SU-DHL-6 (cell line): ENCODE measurements around the gene NPAS2.

Experiments
- H2AFZ ChIP-seq: fragments of 200-600 bp; sonication (generic); 2 replicates; pipeline ENCODE4 v1.6.1; 2014; ENCODE audit warnings: low read depth, mild to moderate bottlenecking, moderate library complexity, mixed read lengths, antibody characterized with exemption, low read length; ENCODE audit not compliant: severe bottlenecking
- H3F3A ChIP-seq: fragments of 200-600 bp; shearing (Covaris generic); 2 replicates; pipeline ENCODE4 v1.6.0; 2016; ENCODE audit warnings: antibody characterized with exemption, mild to moderate bottlenecking; ENCODE audit not compliant: insufficient read depth
- H3K27ac ChIP-seq: fragments of 200-600 bp; sonication (generic); 2 replicates; pipeline ENCODE4 v1.5.1; 2016; ENCODE audit warnings: low read depth, mild to moderate bottlenecking, low read length, moderate library complexity, mixed read lengths
- H3K27me3 ChIP-seq: fragments of 200-600 bp; sonication (generic), shearing (Covaris generic); 2 replicates; pipeline ENCODE4 v1.6.0; 2014; ENCODE audit warnings: mild to moderate bottlenecking, low read length
- H3K36me3 ChIP-seq: fragments of 200-600 bp; sonication (generic); 2 replicates; pipeline ENCODE4 v1.6.1; 2014; ENCODE audit warnings: mild to moderate bottlenecking, low read length, mixed read lengths
- H3K4me2 ChIP-seq: fragments of 300-600, 200-600 bp; shearing (Covaris generic), sonication (generic); 2 replicates; pipeline ENCODE4 v1.6.0; 2014; ENCODE audit warnings: low read length, low read depth, mild to moderate bottlenecking; ENCODE audit not compliant: poor library complexity, severe bottlenecking
- H3K4me3 ChIP-seq: fragments of 200-600 bp; sonication (generic); 2 replicates; pipeline ENCODE4 v1.5.1; 2014; ENCODE audit warnings: antibody characterized with exemption, low read length, mild to moderate bottlenecking, mixed read lengths; ENCODE audit not compliant: insufficient read depth, poor library complexity, severe bottlenecking
- H3K79me2 ChIP-seq: fragments of 200-600 bp; sonication (generic); 2 replicates; pipeline ENCODE4 v1.6.1; 2014; ENCODE audit warnings: mild to moderate bottlenecking, low read length, moderate library complexity; ENCODE audit not compliant: insufficient read depth
- H3K9ac ChIP-seq: fragments of 200-600 bp; sonication (generic); 2 replicates; pipeline ENCODE4 v1.7.0; 2014; ENCODE audit warnings: mild to moderate bottlenecking, low read length
- H3K9me2 ChIP-seq: fragments of 200-600 bp; sonication (generic); replicated peaks from 2 replicates; pipeline ENCODE4 v1.6.1; 2014; ENCODE audit warnings: low read length; ENCODE audit not compliant: insufficient read depth
- H3K9me3 ChIP-seq: fragments of 200-600 bp; sonication (generic); 2 replicates; pipeline ENCODE4 v1.6.1; 2014; ENCODE audit warnings: low read length, mixed read lengths; ENCODE audit not compliant: insufficient read depth
- H4K20me1 ChIP-seq: fragments of 200-600 bp; sonication (generic); 2 replicates; pipeline ENCODE4 v1.6.1; 2014; ENCODE audit warnings: low read depth, mild to moderate bottlenecking, antibody characterized with exemption, low read length, moderate library complexity, mixed read lengths
- EZH2phosphoT487 ChIP-seq: fragments of 200-600 bp; sonication (generic), shearing (Covaris generic); conservative IDR thresholded peaks from 2 replicates; pipeline ENCODE4 v1.6.1; 2018; ENCODE audit warnings: mild to moderate bottlenecking, antibody characterized with exemption, low read length, moderate library complexity, mixed read lengths
- TF ChIP-seq, protein P1 (sequence below): fragments of 200-600 bp; sonication (generic); IDR thresholded peaks from one replicate; pipeline ENCODE4 v1.5.1; 2017; ENCODE audit warnings: antibody characterized with exemption, mild to moderate bottlenecking, low read length, moderate library complexity; ENCODE audit not compliant: insufficient read depth, poor library complexity, severe bottlenecking

Gene NPAS2

DNA sequence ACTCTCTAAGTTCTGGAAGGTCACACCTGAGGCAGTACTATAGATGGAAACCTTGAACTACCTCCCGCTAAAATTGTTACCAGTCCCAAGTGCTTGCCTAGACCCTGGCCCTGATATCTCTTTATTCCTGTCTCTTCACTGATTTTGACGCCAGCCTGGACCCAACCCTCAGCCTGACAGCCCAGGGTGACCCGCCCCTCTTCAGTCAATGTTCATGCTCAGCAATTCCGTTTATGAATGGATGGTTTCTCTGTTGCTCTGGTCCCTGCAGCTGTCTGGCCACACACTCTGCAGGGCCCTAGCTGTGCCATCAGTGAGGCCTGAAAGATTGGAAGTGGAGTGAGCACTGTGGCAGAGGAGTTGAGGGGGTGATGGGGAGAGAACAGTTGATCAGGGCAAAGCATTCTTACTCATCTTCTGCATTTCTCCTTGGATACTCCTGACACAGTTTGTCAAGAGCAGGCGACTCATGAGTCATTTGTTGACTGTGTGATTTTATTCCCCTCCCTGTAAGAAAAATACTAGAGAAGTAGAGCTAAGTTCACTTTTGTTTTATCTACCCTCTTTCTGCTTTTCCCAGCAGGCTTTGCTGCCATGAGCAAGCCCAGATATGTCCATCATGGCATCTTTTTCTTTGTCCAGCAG, 46.0 kb downstream of the NPAS2 start:
- TF ChIP-seq EZH2phosphoT487 = no peak
- H3K27me3 ChIP-seq = no peaks in the 10 kb centered on the region; the same call in 1 of the 2 replicates
- no peak overlapping the region for H3K27ac ChIP-seq
- H2AFZ ChIP-seq = no peak overlapping the region
- H3K4me3 ChIP-seq = no peak overlapping the region
- H3K9me3 ChIP-seq = peaks cover 6% of the 10 kb centered on the region; the same call in 1 of the 2 replicates
- H4K20me1 ChIP-seq = no peaks in the 10 kb centered on the region
- no peak overlapping the region for H3K4me2 ChIP-seq
- no peaks in the 10 kb centered on the region for H3K9me2 ChIP-seq
- H3K79me2 ChIP-seq = no peaks in the 10 kb centered on the region
- no peak overlapping the region for H3K9ac ChIP-seq
- no peaks in the 10 kb centered on the region for H3K36me3 ChIP-seq
- no peaks in the 10 kb centered on the region for H3F3A ChIP-seq

DNA sequence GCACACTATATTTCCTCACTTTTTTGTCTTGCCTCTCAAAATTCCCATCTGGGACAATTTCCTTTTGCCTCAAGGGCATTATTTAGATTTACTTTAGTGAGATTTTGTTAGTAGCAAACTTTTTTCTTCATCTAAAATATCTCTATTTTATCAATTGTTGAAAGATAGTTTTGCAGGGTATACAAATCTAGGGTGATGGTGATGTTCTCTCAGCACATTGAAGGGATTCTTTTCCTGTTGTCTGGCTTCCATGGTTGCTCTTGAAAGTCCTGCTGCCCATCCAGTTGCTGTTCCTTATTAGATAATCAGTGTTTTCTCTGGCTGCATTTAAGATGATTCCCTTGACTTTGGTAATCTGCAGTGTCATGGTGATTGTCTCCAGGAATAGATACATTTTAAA, 48.1 kb downstream of the NPAS2 start:
- Histone ChIP-seq H3K9ac (no peak overlapping the region), H3K9me3 (peaks cover 6% of the 10 kb centered on the region; the same call in 1 of the 2 replicates), H2AFZ (no peak overlapping the region), H3K27ac (no peak overlapping the region), H3K36me3 (no peaks in the 10 kb centered on the region), H3K4me2 (no peak overlapping the region), H3K9me2 (no peaks in the 10 kb centered on the region), H3K4me3 (no peak overlapping the region), H3F3A (no peaks in the 10 kb centered on the region), H3K27me3 (no peaks in the 10 kb centered on the region; the same call in 1 of the 2 replicates), H3K79me2 (no peaks in the 10 kb centered on the region), H4K20me1 (no peaks in the 10 kb centered on the region)
- TF ChIP-seq, protein P1, sequence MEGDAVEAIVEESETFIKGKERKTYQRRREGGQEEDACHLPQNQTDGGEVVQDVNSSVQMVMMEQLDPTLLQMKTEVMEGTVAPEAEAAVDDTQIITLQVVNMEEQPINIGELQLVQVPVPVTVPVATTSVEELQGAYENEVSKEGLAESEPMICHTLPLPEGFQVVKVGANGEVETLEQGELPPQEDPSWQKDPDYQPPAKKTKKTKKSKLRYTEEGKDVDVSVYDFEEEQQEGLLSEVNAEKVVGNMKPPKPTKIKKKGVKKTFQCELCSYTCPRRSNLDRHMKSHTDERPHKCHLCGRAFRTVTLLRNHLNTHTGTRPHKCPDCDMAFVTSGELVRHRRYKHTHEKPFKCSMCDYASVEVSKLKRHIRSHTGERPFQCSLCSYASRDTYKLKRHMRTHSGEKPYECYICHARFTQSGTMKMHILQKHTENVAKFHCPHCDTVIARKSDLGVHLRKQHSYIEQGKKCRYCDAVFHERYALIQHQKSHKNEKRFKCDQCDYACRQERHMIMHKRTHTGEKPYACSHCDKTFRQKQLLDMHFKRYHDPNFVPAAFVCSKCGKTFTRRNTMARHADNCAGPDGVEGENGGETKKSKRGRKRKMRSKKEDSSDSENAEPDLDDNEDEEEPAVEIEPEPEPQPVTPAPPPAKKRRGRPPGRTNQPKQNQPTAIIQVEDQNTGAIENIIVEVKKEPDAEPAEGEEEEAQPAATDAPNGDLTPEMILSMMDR = no peak
- no peak for TF ChIP-seq EZH2phosphoT487

DNA sequence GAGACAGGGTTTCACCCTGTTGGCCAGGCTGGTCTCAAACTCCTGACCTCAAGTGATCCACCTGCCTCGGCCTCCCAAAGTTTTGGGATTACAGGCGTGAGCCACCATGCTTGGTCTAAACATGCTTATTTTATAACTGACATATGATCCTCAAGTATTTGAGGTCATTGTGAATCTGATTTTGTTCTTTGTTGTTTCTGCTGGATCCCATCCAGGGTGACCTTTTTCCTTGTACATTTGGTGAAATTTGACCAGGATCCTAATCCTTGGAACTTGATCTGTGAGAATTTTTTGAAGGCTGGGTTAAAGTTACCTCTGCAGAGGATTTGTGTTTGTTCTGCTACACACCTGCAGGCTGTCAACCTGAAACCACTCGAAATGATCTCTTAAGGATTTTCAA, 49.2 kb downstream of the NPAS2 start:
- no peaks in the 10 kb centered on the region for H4K20me1 ChIP-seq
- H3K4me3 ChIP-seq = no peak overlapping the region
- no peak overlapping the region for H3K9ac ChIP-seq
- no peaks in the 10 kb centered on the region for H3K9me2 ChIP-seq
- no peaks in the 10 kb centered on the region for H3F3A ChIP-seq
- H2AFZ ChIP-seq = no peak overlapping the region
- no peaks in the 10 kb centered on the region for H3K36me3 ChIP-seq
- H3K4me2 ChIP-seq = no peak overlapping the region
- no peaks in the 10 kb centered on the region; the same call in 1 of the 2 replicates for H3K27me3 ChIP-seq
- H3K9me3 ChIP-seq = peaks cover 6% of the 10 kb centered on the region; the same call in 1 of the 2 replicates
- TF ChIP-seq, protein P1 = no peak
- TF ChIP-seq EZH2phosphoT487 = no peak
- no peak overlapping the region for H3K27ac ChIP-seq
- H3K79me2 ChIP-seq = no peaks in the 10 kb centered on the region
